HEK293T (cell line): ENCODE data around the gene SLC9B2.
A peak's percentile ranks its signal among the peaks of the same experiment; 100 is the strongest.

Experiments
- CTCF ChIA-PET: fragments of 350-600 bp; formaldehyde crosslinking; extraction: SDS; loops from one replicate; lab custom pipeline; 2021; ENCODE audit warnings: antibody characterized with exemption, inconsistent platforms; lab: Yijun Ruan, JAX
- POLR2A ChIA-PET: fragments of 350-600 bp; formaldehyde crosslinking; extraction: SDS; loops from one replicate; lab custom pipeline; 2020; ENCODE audit warnings: antibody characterized with exemption, inconsistent platforms; lab: Yijun Ruan, JAX
- DNase-seq: peaks from one replicate; pipeline ENCODE4 v3.0.0; 2012; ENCODE audit warnings: mixed read lengths; ENCODE audit errors: extremely low spot score
- ARNT ChIP-seq: fragments of 450-650 bp; IDR thresholded peaks from 2 replicates; pipeline ENCODE4 v1.6.1; 2017; ENCODE audit warnings: mild to moderate bottlenecking
- BHLHE40 ChIP-seq: fragments of 450-650 bp; IDR thresholded peaks from 2 replicates; pipeline ENCODE4 v1.6.1; 2016; ENCODE audit warnings: mild to moderate bottlenecking, moderate library complexity, borderline replicate concordance
- CTBP1 ChIP-seq: fragments of 450-650 bp; IDR thresholded peaks from 2 replicates; pipeline ENCODE4 v1.6.1; 2016; ENCODE audit warnings: borderline replicate concordance
- ELF4 ChIP-seq: fragments of 450-650 bp; IDR thresholded peaks from 2 replicates; pipeline ENCODE4 v1.6.1; 2017; ENCODE audit warnings: antibody characterized with exemption
- FOXA1 ChIP-seq: fragments of 450-650 bp; IDR thresholded peaks from 2 replicates; pipeline ENCODE4 v1.6.1; 2016; ENCODE audit warnings: mild to moderate bottlenecking
- FOXK2 ChIP-seq: fragments of 450-650 bp; IDR thresholded peaks from 2 replicates; pipeline ENCODE4 v1.6.1; 2016; ENCODE audit warnings: mild to moderate bottlenecking
- FOXM1 ChIP-seq: fragments of 450-650 bp; IDR thresholded peaks from 2 replicates; pipeline ENCODE4 v1.6.1; 2017; ENCODE audit warnings: mild to moderate bottlenecking, borderline replicate concordance
- HDGF ChIP-seq: fragments of 450-650 bp; IDR thresholded peaks from 2 replicates; pipeline ENCODE4 v1.6.1; 2017; ENCODE audit warnings: antibody characterized with exemption, borderline replicate concordance
- L3MBTL2 ChIP-seq: fragments of 450-650 bp; conservative IDR thresholded peaks from 2 replicates; pipeline ENCODE4 v1.6.1; 2016; ENCODE audit warnings: mild to moderate bottlenecking
- LEF1 ChIP-seq: fragments of 450-650 bp; IDR thresholded peaks from 2 replicates; pipeline ENCODE4 v1.6.1; 2017; ENCODE audit warnings: mild to moderate bottlenecking, borderline replicate concordance
- NFRKB ChIP-seq: fragments of 450-650 bp; IDR thresholded peaks from 2 replicates; pipeline ENCODE4 v1.6.1; 2016; ENCODE audit warnings: mild to moderate bottlenecking, moderate library complexity
- PKNOX1 ChIP-seq: fragments of 450-650 bp; IDR thresholded peaks from 2 replicates; pipeline ENCODE4 v1.6.1; 2016
- SP1 ChIP-seq: fragments of 450-650 bp; IDR thresholded peaks from 2 replicates; pipeline ENCODE4 v1.6.1; 2017
- SUZ12 ChIP-seq: fragments of 450-650 bp; IDR thresholded peaks from 2 replicates; pipeline ENCODE4 v1.6.1; 2016; ENCODE audit warnings: mild to moderate bottlenecking
- TARDBP ChIP-seq: fragments of 450-650 bp; IDR thresholded peaks from 2 replicates; pipeline ENCODE4 v1.6.1; 2016
- ZNF384 ChIP-seq: fragments of 450-650 bp; IDR thresholded peaks from 2 replicates; pipeline ENCODE4 v1.6.1; 2016

The SLC9B2 gene

GRCh38 chr4:103097112-103097511 lies 20.6 kb upstream of the SLC9B2 start:
- DNase-seq: no peak
- no peak for TF ChIP-seq CTBP1
- TF ChIP-seq PKNOX1: no peak
- TF ChIP-seq SP1: no peak
- no peak for TF ChIP-seq ZNF384
- no peak for TF ChIP-seq NFRKB
- TF ChIP-seq ELF4: no peak
- no peak for TF ChIP-seq BHLHE40
- TF ChIP-seq FOXA1: no peak
- no peak for TF ChIP-seq FOXK2
- no peak for TF ChIP-seq HDGF
- no peak for TF ChIP-seq ARNT
- TF ChIP-seq FOXM1: no peak
- no peak for TF ChIP-seq LEF1
- TF ChIP-seq SUZ12: no peak
- TF ChIP-seq TARDBP: no peak
- no peak for TF ChIP-seq L3MBTL2
- CTCF ChIA-PET: interaction anchor here (0.7 kb wide), 1 partner anchor 22 kb away, joined by 7 read pairs; no protein-coding TSS in a partner anchor
- POLR2A ChIA-PET: no interaction called here

- DNase-seq: no peak
- no peak for TF ChIP-seq LEF1
- no peak for TF ChIP-seq TARDBP
- no peak for TF ChIP-seq FOXM1
- TF ChIP-seq NFRKB: no peak
- no peak for TF ChIP-seq SP1
- no peak for TF ChIP-seq PKNOX1
- no peak for TF ChIP-seq BHLHE40
- no peak for TF ChIP-seq FOXA1
- no peak for TF ChIP-seq CTBP1
- TF ChIP-seq ZNF384: no peak
- TF ChIP-seq ELF4: no peak
- TF ChIP-seq FOXK2: no peak
- TF ChIP-seq HDGF: no peak
- CTCF ChIA-PET: interaction anchor here (0.7 to 1.5 kb wide), 3 partner anchors 474 to 664 kb away, joined by 3 to 6 read pairs (median 4); no protein-coding TSS in a partner anchor
- POLR2A ChIA-PET: no interaction called here
Observed at GRCh38 chr4:103095080-103095479, 18.5 kb upstream of the SLC9B2 start.

GRCh38 chr4:103092245-103092644 lies 15.7 kb upstream of the SLC9B2 start:
- TF ChIP-seq FOXK2 (no peak), FOXM1 (no peak), CTBP1 (no peak), BHLHE40 (no peak), FOXA1 (no peak)
- DNase-seq: no peak
- CTCF ChIA-PET: interaction anchor here (1.4 to 2.9 kb wide), 2 partner anchors 40 to 472 kb away, joined by 4 to 9 read pairs; no protein-coding TSS in a partner anchor
- POLR2A ChIA-PET: no interaction called here

GRCh38 chr4:103091601-103092223 lies 15.2 kb upstream of the SLC9B2 start:
- TF ChIP-seq CTBP1 (no peak), ZNF384 (peak; percentile 92)
- CTCF ChIA-PET: interaction anchor here (0.6 to 2.9 kb wide), 4 partner anchors 40 to 471 kb away, joined by 3 to 9 read pairs (median 4); no protein-coding TSS in a partner anchor
- peak; percentile 26 for DNase-seq
- POLR2A ChIA-PET: interaction anchor here (1.2 kb wide), 1 partner anchor 8 kb away, joined by 3 read pairs; the partner anchor contains the start of gene BDH2

GRCh38 chr4:103089481-103089880 lies 12.9 kb upstream of the SLC9B2 start:
- ChIA-PET POLR2A (no interaction called here), CTCF (interaction anchor here (2.9 kb wide), 1 partner anchor 469 kb away, joined by 9 read pairs; no protein-coding TSS in a partner anchor)
- TF ChIP-seq FOXA1 (no peak), SUZ12 (no peak), BHLHE40 (no peak), NFRKB (no peak)
- no peak for DNase-seq

- no peak for DNase-seq
- ChIA-PET CTCF (no interaction called here), POLR2A (no interaction called here)
- TF ChIP-seq FOXA1 (no peak), FOXK2 (no peak), BHLHE40 (no peak)
Observed at GRCh38 chr4:103086551-103086950, 10.0 kb upstream of the SLC9B2 start.

GRCh38 chr4:103085555-103086196 lies 9.1 kb upstream of the SLC9B2 start:
- CTCF ChIA-PET: no interaction called here
- no peak for DNase-seq
- TF ChIP-seq SUZ12 (no peak), HDGF (no peak), PKNOX1 (no peak), ARNT (no peak), ELF4 (no peak), SP1 (no peak), CTBP1 (no peak), ZNF384 (no peak), FOXK2 (no peak), FOXA1 (no peak), LEF1 (no peak), TARDBP (no peak), L3MBTL2 (no peak)
- POLR2A ChIA-PET: no interaction called here
